ENCODE measurements around the gene GRIN3B.

DNA sequence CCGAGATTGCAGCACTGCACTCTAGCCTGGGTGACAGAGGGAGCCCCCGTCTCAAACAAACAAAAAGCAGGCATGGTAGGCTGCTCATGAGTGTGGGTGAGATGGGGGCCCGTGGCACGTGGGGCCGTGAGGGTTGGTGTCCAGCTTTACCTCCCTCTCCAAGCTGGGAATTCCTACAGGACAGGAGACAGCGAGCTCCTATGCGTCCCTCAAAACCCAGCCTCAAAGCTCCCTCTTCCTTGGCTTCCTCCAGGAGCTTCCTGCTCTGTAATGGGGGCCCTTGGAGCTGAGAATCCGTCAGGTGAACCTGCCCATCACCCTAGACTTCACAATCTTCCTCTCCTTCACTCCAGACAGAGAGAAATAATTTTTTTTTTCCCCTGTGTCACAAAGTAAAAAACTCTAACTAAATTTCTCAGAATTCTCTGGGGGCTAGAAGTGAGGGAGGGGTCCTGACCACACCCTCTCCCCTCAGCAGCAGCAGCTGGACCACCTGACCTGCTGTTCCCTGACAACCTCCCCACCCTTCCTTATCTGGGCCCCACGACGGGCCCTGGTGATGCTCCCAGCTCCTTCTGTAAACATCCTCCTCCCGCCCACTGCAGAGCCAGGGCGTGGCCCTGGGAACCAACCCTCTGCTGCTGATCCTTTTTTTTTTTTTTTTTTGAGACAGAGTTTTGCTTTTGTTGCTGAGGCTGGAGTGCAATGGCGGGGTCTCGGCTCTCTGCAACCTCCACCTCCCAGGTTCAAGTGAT, 38.2 kb upstream of the GRIN3B start:
- TF ChIP-seq POLR2A (IDR thresholded peaks at IDR 0.05) (no peak), POLR2AphosphoS5 (IDR thresholded peaks at IDR 0.05) (no peak)
- TF ChIP-seq, protein P1, sequence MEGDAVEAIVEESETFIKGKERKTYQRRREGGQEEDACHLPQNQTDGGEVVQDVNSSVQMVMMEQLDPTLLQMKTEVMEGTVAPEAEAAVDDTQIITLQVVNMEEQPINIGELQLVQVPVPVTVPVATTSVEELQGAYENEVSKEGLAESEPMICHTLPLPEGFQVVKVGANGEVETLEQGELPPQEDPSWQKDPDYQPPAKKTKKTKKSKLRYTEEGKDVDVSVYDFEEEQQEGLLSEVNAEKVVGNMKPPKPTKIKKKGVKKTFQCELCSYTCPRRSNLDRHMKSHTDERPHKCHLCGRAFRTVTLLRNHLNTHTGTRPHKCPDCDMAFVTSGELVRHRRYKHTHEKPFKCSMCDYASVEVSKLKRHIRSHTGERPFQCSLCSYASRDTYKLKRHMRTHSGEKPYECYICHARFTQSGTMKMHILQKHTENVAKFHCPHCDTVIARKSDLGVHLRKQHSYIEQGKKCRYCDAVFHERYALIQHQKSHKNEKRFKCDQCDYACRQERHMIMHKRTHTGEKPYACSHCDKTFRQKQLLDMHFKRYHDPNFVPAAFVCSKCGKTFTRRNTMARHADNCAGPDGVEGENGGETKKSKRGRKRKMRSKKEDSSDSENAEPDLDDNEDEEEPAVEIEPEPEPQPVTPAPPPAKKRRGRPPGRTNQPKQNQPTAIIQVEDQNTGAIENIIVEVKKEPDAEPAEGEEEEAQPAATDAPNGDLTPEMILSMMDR (IDR thresholded peaks at IDR 0.05) = no peak

Measured in breast epithelium (tissue), 3 donors.